Spleen (tissue), 11 donors: ENCODE results near the gene UST. TPM values are rescaled to one million over a fixed set of nuclear protein-coding genes. Genes with fewer than 3 reads are reported as not detected.
A peak's percentile ranks its signal among the peaks of the same experiment; 100 is the strongest.

Experiments used
- DNase-seq: peaks from one replicate; pipeline ENCODE4 v3.0.0-alpha.2; 2020
- H3K27ac ChIP-seq, 8 donors: fragments of 200-600 bp; sonication (generic) in 7 of 8; 1 replicate in 4 of 8; 2 replicates in 4 of 8; pipeline versions ENCODE4 v1.5.0 to v1.8.0; 2016 to 2021; ENCODE audit warnings: inconsistent platforms in 4 of 8, mild to moderate bottlenecking in 4 of 8, moderate library complexity in 1 of 8
- H3K27me3 ChIP-seq, 7 donors: fragments of 200-600 bp; sonication (generic) in 6 of 7; replicated peaks in 1 of 7; 1 replicate in 4 of 7; 2 replicates in 3 of 7; pipeline versions ENCODE4 v1.5.0 to v1.8.0; 2016 to 2021; ENCODE audit warnings: inconsistent platforms in 3 of 7, mild to moderate bottlenecking in 1 of 7
- H3K36me3 ChIP-seq, 6 donors: fragments of 200-600 bp; sonication (generic) in 5 of 6; 1 replicate in 4 of 6; 2 replicates in 2 of 6; pipeline versions ENCODE4 v1.5.0 to v1.8.0; 2016 to 2021; ENCODE audit warnings: inconsistent platforms in 2 of 6
- H3K4me1 ChIP-seq, 6 donors: fragments of 200-600 bp; sonication (generic) in 5 of 6; 1 replicate in 3 of 6; 2 replicates in 3 of 6; pipeline versions ENCODE4 v1.5.0 to v1.8.0; 2016 to 2021; ENCODE audit warnings: inconsistent platforms in 3 of 6
- H3K4me3 ChIP-seq, 8 donors: fragments of 200-600 bp; sonication (generic) in 7 of 8; 1 replicate in 4 of 8; 2 replicates in 4 of 8; pipeline versions ENCODE4 v1.5.0 to v1.8.0; 2016 to 2021; ENCODE audit warnings: inconsistent platforms in 4 of 8, mild to moderate bottlenecking in 4 of 8, moderate library complexity in 2 of 8
- H3K9me3 ChIP-seq, 8 donors: fragments of 200-600 bp; sonication (generic) in 7 of 8; 1 replicate in 4 of 8; 2 replicates in 4 of 8; pipeline versions ENCODE4 v1.5.0 to v1.8.0; 2016 to 2021; ENCODE audit warnings: inconsistent platforms in 4 of 8
- CTCF ChIP-seq, 11 experiments: fragments of 200-600 bp in 7 of 11; fragments of 450-650 bp in 4 of 11; sonication (generic) in 4 of 11; IDR thresholded peaks in 8 of 11; conservative IDR thresholded peaks in 3 of 11; 1 replicate in 7 of 11; 2 replicates in 4 of 11; pipeline versions ENCODE4 v1.4.0 to v1.8.0; 2016 to 2021; ENCODE audit warnings: antibody characterized with exemption in 11 of 11, inconsistent platforms in 4 of 11, mild to moderate bottlenecking in 1 of 11
- POLR2A ChIP-seq, 3 donors: fragments of 450-650 bp; IDR thresholded peaks; one replicate each; pipeline ENCODE4 v1.5.1; 2017; ENCODE audit warnings: antibody characterized with exemption in 3 of 3, mild to moderate bottlenecking in 1 of 3
- POLR2AphosphoS5 ChIP-seq, 3 donors: sonication (generic); formaldehyde crosslinking; IDR thresholded peaks; one replicate each; pipeline ENCODE4 v1.5.1; 2017; ENCODE audit warnings: antibody characterized with exemption in 3 of 3
- WGBS, 5 donors: extraction: QIAGEN DNeasy Blood & Tissue Kit in 3 of 5; methylation state at CpG; one replicate each; pipeline versions ENCODE4 v1.1.5 to v1.1.7; 2013 to 2018; 5-methylcytosine and 5-hydroxymethylcytosine counted together
- intact Hi-C: fragments of 100-400 bp; cut with DNase I; formaldehyde crosslinking; loops from one replicate; pipeline ENCODE4 v1.15.0; 2023; ENCODE audit warnings: low total_unique reads
- polyA plus RNA-seq, 3 donors: library from polyadenylated mRNA; stranded (reverse); fragments of 200-250 nt; gene quantifications; one replicate each; pipeline ENCODE4 v1.2.1, GENCODE V29; 2013
- total RNA-seq, 7 donors: library from RNA; depleted of rRNA in 3 of 7; stranded (reverse); fragments of >200 nt in 3 of 7; fragmentation: NEBNext Ultra II Directional in 4 of 7; extraction: Animal tissue kit (Norgen Biotek cat#: 25700) in 4 of 7; gene quantifications; one replicate each; pipeline versions ENCODE4 v1.1.0 to v1.2.1, GENCODE V29; 2016 to 2021
- donor health status: healthy with polysubstance abuse.
- donor health status: DM: no; HTN: no; CAD: no; lungs with moderate emphysema.
- donor health status: DM: no; HTN: no; CAD: no.
- donor health status: Bipolar disorder and iron deficiency.
- donor health status: healthy.
- donor health status: DM: no; HTN: no; CAD: no.
- donor health status: DM: yes; HTN: yes; CAD: no.

Gene UST
- total and polyA plus RNA-seq, 10 donors, result 6.4 to 26.8 (median 14.4) TPM

- no peak for DNase-seq
- no peak overlapping the region for H3K4me3 ChIP-seq
- TF ChIP-seq POLR2AphosphoS5 (IDR thresholded peaks at IDR 0.05), result no peak
- TF ChIP-seq POLR2A (IDR thresholded peaks at IDR 0.05), result no peak
- no peak for TF ChIP-seq CTCF (IDR thresholded peaks at IDR 0.05 in 8 of 11, conservative IDR thresholded peaks at IDR 0.05 in 3 of 11)
- intact Hi-C loops, result no loop called here
- 71 to 91% (median 82%) methylated on average over 5 of the region's 5 CpGs for WGBS, 5 donors
- H3K9me3 ChIP-seq, result no peaks in the 10 kb centered on the region
- peaks cover 0 to 31% (median 13%) of the 10 kb centered on the region in 6 donors for H3K4me1 ChIP-seq
- no peaks in the 10 kb centered on the region for H3K27me3 ChIP-seq
- H3K27ac ChIP-seq, result no peak overlapping the region
- H3K36me3 ChIP-seq, result no peaks in the 10 kb centered on the region
These were observed 118.1 kb downstream of the UST start for GRCh38 chr6:148864941-148865340.

- no peaks in the 10 kb centered on the region for H3K27me3 ChIP-seq
- no peaks in the 10 kb centered on the region for H3K9me3 ChIP-seq
- TF ChIP-seq POLR2AphosphoS5 (IDR thresholded peaks at IDR 0.05), result peak in 1 of 3 donors; percentile 21
- TF ChIP-seq CTCF (IDR thresholded peaks at IDR 0.05 in 8 of 11, conservative IDR thresholded peaks at IDR 0.05 in 3 of 11), result no peak
- intact Hi-C loops, result no loop called here
- peak overlapping the region in 4 of 8 donors; percentile 17 to 61 (median 53) for H3K27ac ChIP-seq
- no peak overlapping the region for H3K4me3 ChIP-seq
- WGBS, 5 donors, result 64 to 76% (median 66%) methylated on average over 5 of the region's 5 CpGs
- H3K4me1 ChIP-seq, result peaks cover 0 to 48% (median 13%) of the 10 kb centered on the region in 6 donors
- no peak for DNase-seq
- H3K36me3 ChIP-seq, result no peaks in the 10 kb centered on the region
These were observed 119.9 kb downstream of the UST start for GRCh38 chr6:148866657-148867268.

GRCh38 chr6:148867862-148868261 is 121.0 kb downstream of the UST start:
- no peaks in the 10 kb centered on the region for H3K27me3 ChIP-seq
- H3K4me3 ChIP-seq, result no peak overlapping the region
- TF ChIP-seq POLR2A (IDR thresholded peaks at IDR 0.05), result no peak
- no peak for TF ChIP-seq CTCF (IDR thresholded peaks at IDR 0.05 in 8 of 11, conservative IDR thresholded peaks at IDR 0.05 in 3 of 11)
- TF ChIP-seq POLR2AphosphoS5 (IDR thresholded peaks at IDR 0.05), result peak in 1 of 3 donors; percentile 33
- H3K9me3 ChIP-seq, result no peaks in the 10 kb centered on the region
- H3K4me1 ChIP-seq, result peaks cover 0 to 50% (median 13%) of the 10 kb centered on the region in 6 donors
- H3K36me3 ChIP-seq, result no peaks in the 10 kb centered on the region
- no peak for DNase-seq
- intact Hi-C loops, result no loop called here
- peak overlapping the region in 2 of 8 donors; percentile 17 to 60 for H3K27ac ChIP-seq

GRCh38 chr6:148868314-148868713 is 121.5 kb downstream of the UST start:
- no peaks in the 10 kb centered on the region for H3K27me3 ChIP-seq
- intact Hi-C loops, result no loop called here
- DNase-seq, result no peak
- H3K27ac ChIP-seq, result peak overlapping the region in 1 of 8 donors; percentile 60
- no peaks in the 10 kb centered on the region for H3K9me3 ChIP-seq
- TF ChIP-seq POLR2A (IDR thresholded peaks at IDR 0.05) (no peak), POLR2AphosphoS5 (IDR thresholded peaks at IDR 0.05) (no peak), CTCF (IDR thresholded peaks at IDR 0.05 in 8 of 11, conservative IDR thresholded peaks at IDR 0.05 in 3 of 11) (no peak)
- 70 to 82% (median 75%) methylated on average over 5 of the region's 5 CpGs for WGBS, 5 donors
- H3K4me1 ChIP-seq, result peaks cover 0 to 50% (median 13%) of the 10 kb centered on the region in 6 donors
- no peaks in the 10 kb centered on the region for H3K36me3 ChIP-seq
- no peak overlapping the region for H3K4me3 ChIP-seq
